NB4 (cell line): Measurements from ENCODE around the gene ALKAL2.

ENCODE experiments used
- MYC ChIP-seq: IDR thresholded peaks from 2 replicates; pipeline ENCODE4 v1.6.1; 2011; ENCODE audit warnings: low read depth, low read length
- POLR2A ChIP-seq: IDR thresholded peaks from 2 replicates; pipeline ENCODE4 v1.6.1; 2011; ENCODE audit warnings: mild to moderate bottlenecking; ENCODE audit not compliant: insufficient read length; ENCODE audit errors: extremely low read depth
- TF ChIP-seq, protein P1 (sequence below): IDR thresholded peaks from one replicate; pipeline ENCODE4 v1.5.1; 2012; ENCODE audit warnings: low read depth, low read length

DNA sequence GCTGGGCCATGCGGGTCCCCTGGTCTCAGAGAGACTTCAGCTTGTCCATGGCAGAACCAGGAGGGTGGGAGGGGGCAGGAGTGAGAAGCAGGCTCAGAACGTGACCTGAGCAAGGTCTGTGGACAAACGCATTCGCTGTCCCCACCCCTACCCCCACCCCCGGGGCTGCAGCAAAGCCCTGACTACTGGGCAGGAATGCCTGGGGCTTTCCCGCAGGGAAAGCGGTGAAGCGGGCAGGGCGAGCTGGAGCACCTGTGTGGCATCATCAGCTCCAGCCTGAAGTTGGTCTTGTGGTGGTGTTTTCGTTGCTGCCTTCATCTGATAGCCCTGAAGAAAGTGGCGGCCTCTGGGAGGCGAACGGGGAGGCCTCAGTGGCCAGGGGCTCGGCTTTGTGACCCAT lies 26.1 kb upstream of the ALKAL2 start:
- TF ChIP-seq, protein P1, sequence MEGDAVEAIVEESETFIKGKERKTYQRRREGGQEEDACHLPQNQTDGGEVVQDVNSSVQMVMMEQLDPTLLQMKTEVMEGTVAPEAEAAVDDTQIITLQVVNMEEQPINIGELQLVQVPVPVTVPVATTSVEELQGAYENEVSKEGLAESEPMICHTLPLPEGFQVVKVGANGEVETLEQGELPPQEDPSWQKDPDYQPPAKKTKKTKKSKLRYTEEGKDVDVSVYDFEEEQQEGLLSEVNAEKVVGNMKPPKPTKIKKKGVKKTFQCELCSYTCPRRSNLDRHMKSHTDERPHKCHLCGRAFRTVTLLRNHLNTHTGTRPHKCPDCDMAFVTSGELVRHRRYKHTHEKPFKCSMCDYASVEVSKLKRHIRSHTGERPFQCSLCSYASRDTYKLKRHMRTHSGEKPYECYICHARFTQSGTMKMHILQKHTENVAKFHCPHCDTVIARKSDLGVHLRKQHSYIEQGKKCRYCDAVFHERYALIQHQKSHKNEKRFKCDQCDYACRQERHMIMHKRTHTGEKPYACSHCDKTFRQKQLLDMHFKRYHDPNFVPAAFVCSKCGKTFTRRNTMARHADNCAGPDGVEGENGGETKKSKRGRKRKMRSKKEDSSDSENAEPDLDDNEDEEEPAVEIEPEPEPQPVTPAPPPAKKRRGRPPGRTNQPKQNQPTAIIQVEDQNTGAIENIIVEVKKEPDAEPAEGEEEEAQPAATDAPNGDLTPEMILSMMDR = no peak
- TF ChIP-seq POLR2A (no peak), MYC (no peak)
